Neutrophil (primary cell): ENCODE data around the gene ARRDC3.

Experiments used
- H3K27ac ChIP-seq: fragments of 200-600 bp; sonication (generic); 2 replicates; pipeline ENCODE4 v1.5.1; 2016; ENCODE audit warnings: mild to moderate bottlenecking, moderate library complexity
- H3K27me3 ChIP-seq: fragments of 200-600 bp; sonication (generic); 2 replicates; pipeline ENCODE4 v1.6.0; 2016; ENCODE audit warnings: mild to moderate bottlenecking
- H3K36me3 ChIP-seq: fragments of 200-600 bp; sonication (generic); 2 replicates; pipeline ENCODE4 v1.5.1; 2017
- H3K4me1 ChIP-seq, 2 experiments: fragments of 200-600 bp in 1 of 2; sonication (generic) in 1 of 2; 1 replicate in 1 of 2; 2 replicates in 1 of 2; pipeline versions ENCODE4 v1.5.1 to v1.6.1; 2013 to 2016; ENCODE audit warnings: low read depth in 1 of 2, low read length in 1 of 2, mild to moderate bottlenecking in 1 of 2, moderate library complexity in 1 of 2; ENCODE audit not compliant: control insufficient read depth in 1 of 2, insufficient read depth in 1 of 2
- H3K4me3 ChIP-seq, 2 experiments: fragments of 200-600 bp in 1 of 2; sonication (generic) in 1 of 2; 1 replicate in 1 of 2; 2 replicates in 1 of 2; pipeline ENCODE4 v1.5.1; 2013 to 2016; ENCODE audit warnings: low read depth in 1 of 2, low read length in 1 of 2, mild to moderate bottlenecking in 1 of 2, moderate library complexity in 1 of 2
- H3K9me3 ChIP-seq: fragments of 200-600 bp; sonication (generic); 2 replicates; pipeline ENCODE4 v1.5.1; 2016
- CTCF ChIP-seq: fragments of 200-600 bp; sonication (generic); IDR thresholded peaks from 2 replicates; pipeline ENCODE4 v1.5.1; 2016; ENCODE audit warnings: antibody characterized with exemption

The ARRDC3 gene

GRCh38 chr5:91383027-91383955 is at the start of gene ARRDC3:
ARRDC3 (minus strand) TSS chr5:91383317; CDS start chr5:91383092, 225 bp downstream.
- H3K27me3 ChIP-seq, result no peaks in the 10 kb centered on the region
- TF ChIP-seq CTCF, result peak; percentile 38
- peak within 1 kb of the TSS; percentile 81 to 95 for H3K4me3 ChIP-seq
- H3K27ac ChIP-seq, result peak within 1 kb of the TSS; percentile 94
- no peaks in the 10 kb centered on the region for H3K9me3 ChIP-seq
- H3K36me3 ChIP-seq, result peaks cover 12% of the 10 kb centered on the region
- H3K4me1 ChIP-seq, result peaks cover 19 to 39% of the 10 kb centered on the region in 2 experiments

GRCh38 chr5:91430949-91431348 is 47.8 kb upstream of the ARRDC3 start:
- H3K36me3 ChIP-seq, result no peaks in the 10 kb centered on the region

GRCh38 chr5:91424638-91425436 is 41.7 kb upstream of the ARRDC3 start:
- Histone ChIP-seq H3K27ac (no peak overlapping the region), H3K4me1 (no peaks in the 10 kb centered on the region), H3K4me3 (no peak overlapping the region), H3K36me3 (no peaks in the 10 kb centered on the region), H3K9me3 (no peaks in the 10 kb centered on the region), H3K27me3 (no peaks in the 10 kb centered on the region)
- no peak for TF ChIP-seq CTCF

More at GRCh38 chr5:91430949-91431348, 47.8 kb upstream of the ARRDC3 start:
- Histone ChIP-seq H3K4me3 (no peak overlapping the region), H3K27me3 (no peaks in the 10 kb centered on the region), H3K9me3 (no peaks in the 10 kb centered on the region), H3K4me1 (no peaks in the 10 kb centered on the region), H3K27ac (no peak overlapping the region)
- no peak for TF ChIP-seq CTCF

GRCh38 chr5:91423871-91424270 is 40.8 kb upstream of the ARRDC3 start:
- no peaks in the 10 kb centered on the region for H3K4me1 ChIP-seq
- TF ChIP-seq CTCF, result no peak
- no peaks in the 10 kb centered on the region for H3K27me3 ChIP-seq
- H3K4me3 ChIP-seq, result no peak overlapping the region
- H3K27ac ChIP-seq, result no peak overlapping the region
- H3K9me3 ChIP-seq, result no peaks in the 10 kb centered on the region
- no peaks in the 10 kb centered on the region for H3K36me3 ChIP-seq

GRCh38 chr5:91420879-91421278 is 37.8 kb upstream of the ARRDC3 start:
- no peaks in the 10 kb centered on the region for H3K27me3 ChIP-seq
- H3K36me3 ChIP-seq, result no peaks in the 10 kb centered on the region
- no peak overlapping the region for H3K27ac ChIP-seq
- TF ChIP-seq CTCF, result no peak
- no peak overlapping the region for H3K4me3 ChIP-seq
- no peaks in the 10 kb centered on the region for H3K9me3 ChIP-seq
- H3K4me1 ChIP-seq, result no peaks in the 10 kb centered on the region
